OCI-LY7 (cell line): ENCODE measurements around the gene TAT. TPM values are rescaled to one million over a fixed set of nuclear protein-coding genes. Genes with fewer than 3 reads are reported as not detected.

ENCODE experiments used
- BruUV-seq: library from RNA; stranded (reverse); fragments of 400-500 nt; replicated peaks from 2 replicates; lab custom pipeline; 2021; lab: Mats Ljungman, UMichigan
- CTCF ChIA-PET: fragments of 300-600 bp; sonication (Branson Sonifier 250); formaldehyde crosslinking; loops from one replicate; lab custom pipeline; 2022; ENCODE audit warnings: antibody characterized with exemption; ENCODE audit not compliant: unreplicated experiment; lab: Charles Lee
- POLR2A ChIA-PET: fragments of 300-600 bp; sonication (Branson Sonifier 250); formaldehyde crosslinking; loops from one replicate; lab custom pipeline; 2022; ENCODE audit warnings: antibody characterized with exemption; lab: Charles Lee
- DNase-seq: peaks from one replicate; pipeline ENCODE4 v3.0.0-alpha.2; 2015; ENCODE audit warnings: low spot score
- H2AFZ ChIP-seq: fragments of 200-600 bp; sonication (generic), shearing (Covaris generic); 2 replicates; pipeline ENCODE4 v1.6.1; 2014; ENCODE audit warnings: mild to moderate bottlenecking, antibody characterized with exemption, low read length, moderate library complexity
- H3K27ac ChIP-seq: fragments of 200-600 bp; sonication (generic); 2 replicates; pipeline ENCODE4 v1.5.1; 2014; ENCODE audit warnings: mixed run types, low read depth, mild to moderate bottlenecking, moderate library complexity, low read length, inconsistent platforms; ENCODE audit not compliant: poor library complexity, severe bottlenecking
- H3K36me3 ChIP-seq: fragments of 200-600 bp; sonication (generic); 2 replicates; pipeline ENCODE4 v1.6.1; 2014; ENCODE audit warnings: mild to moderate bottlenecking, antibody characterized with exemption, low read length, moderate library complexity, mixed read lengths; ENCODE audit not compliant: insufficient read depth
- H3K4me1 ChIP-seq: fragments of 200-600 bp; sonication (generic); 2 replicates; pipeline ENCODE4 v1.5.1; 2014; ENCODE audit warnings: mild to moderate bottlenecking, low read length; ENCODE audit not compliant: insufficient read depth, poor library complexity, severe bottlenecking
- H3K4me2 ChIP-seq: fragments of 200-600 bp; sonication (generic); 2 replicates; pipeline ENCODE4 v1.6.1; 2014; ENCODE audit warnings: mild to moderate bottlenecking, low read length
- H3K4me3 ChIP-seq: fragments of 200-600 bp; sonication (generic); 2 replicates; pipeline ENCODE4 v1.5.1; 2014; ENCODE audit warnings: mild to moderate bottlenecking, low read depth, low read length; ENCODE audit not compliant: poor library complexity, severe bottlenecking
- H3K79me2 ChIP-seq: fragments of 200-600 bp; sonication (generic); 2 replicates; pipeline ENCODE4 v1.6.1; 2016; ENCODE audit warnings: low read depth, mild to moderate bottlenecking, low read length, moderate library complexity, mixed read lengths; ENCODE audit not compliant: insufficient read depth
- H3K9me2 ChIP-seq: fragments of 200-600 bp; sonication (generic); 2 replicates; pipeline ENCODE4 v1.6.1; 2016; ENCODE audit warnings: mild to moderate bottlenecking, low read length, mixed read lengths; ENCODE audit not compliant: insufficient read depth
- H3K9me3 ChIP-seq: fragments of 200-600 bp; sonication (generic); 2 replicates; pipeline ENCODE4 v1.6.1; 2014; ENCODE audit warnings: mild to moderate bottlenecking, mixed run types, low read length, mixed read lengths
- H4K20me1 ChIP-seq: fragments of 200-600 bp; sonication (generic); 2 replicates; pipeline ENCODE4 v1.6.1; 2014; ENCODE audit warnings: mild to moderate bottlenecking, antibody characterized with exemption, low read length, moderate library complexity, mixed read lengths; ENCODE audit not compliant: insufficient read depth
- CTCF ChIP-seq: fragments of 200-600 bp; sonication (generic); conservative IDR thresholded peaks from 2 replicates; pipeline ENCODE4 v1.5.1; 2014; ENCODE audit warnings: mild to moderate bottlenecking, antibody characterized with exemption, low read length, moderate library complexity, mixed read lengths
- EZH2phosphoT487 ChIP-seq: fragments of 200-600 bp; sonication (generic); IDR thresholded peaks from 2 replicates; pipeline ENCODE4 v1.6.1; 2018; ENCODE audit warnings: low read depth, borderline replicate concordance, mild to moderate bottlenecking, mixed run types, antibody characterized with exemption, low read length, moderate library complexity, mixed read lengths
- intact Hi-C: fragments of 100-400 bp; cut with micrococcal nuclease; formaldehyde crosslinking; loops from one replicate; pipeline ENCODE4 v1.10.0; 2022; ENCODE audit not compliant: unreplicated experiment
- total RNA-seq, 2 experiments: library from RNA; depleted of rRNA in 1 of 2; stranded (reverse); fragments of >200 nt in 1 of 2; shearing (Covaris generic) in 1 of 2; gene quantifications; 2 replicates each; pipeline ENCODE4 v1.2.3, GENCODE V29; 2014 to 2022

TAT gene
- total RNA-seq, 2 experiments from 2014 or later, result not detected

GRCh38 chr16:71565812-71566700 lies 10.8 kb downstream of the TAT start:
- BruUV-seq, result no TSS peak
- Histone ChIP-seq H3K36me3 (no peaks in the 10 kb centered on the region), H4K20me1 (no peaks in the 10 kb centered on the region), H3K9me2 (no peaks in the 10 kb centered on the region), H3K9me3 (peaks cover 11% of the 10 kb centered on the region; the same call in 1 of the 2 replicates), H3K4me2 (peak overlapping the region; percentile 75), H3K27ac (peak overlapping the region; percentile 97), H3K4me3 (peak overlapping the region; percentile 67), H3K79me2 (no peaks in the 10 kb centered on the region), H3K4me1 (peaks cover 29% of the 10 kb centered on the region), H2AFZ (peak overlapping the region; percentile 92)
- intact Hi-C loops, result loop anchor here (1.0 to 10.0 kb wide), 5 partner anchors 45 to 529 kb away; partner anchors contain the start of genes DHX38, TXNL4B and ZNF821
- DNase-seq, result peak; percentile 17
- TF ChIP-seq EZH2phosphoT487, result no peak
- TF ChIP-seq CTCF, result no peak
- ChIA-PET POLR2A (interaction anchor here (0.7 to 1.2 kb wide), 3 partner anchors 45 to 502 kb away, joined by 5 to 9 read pairs (median 5); no protein-coding TSS in a partner anchor), CTCF (interaction anchor here (0.6 to 1.9 kb wide), 4 partner anchors 8 to 65 kb away, joined by 3 to 28 read pairs (median 4); no protein-coding TSS in a partner anchor)

GRCh38 chr16:71564335-71564967 lies 12.4 kb downstream of the TAT start:
- Histone ChIP-seq H3K4me1 (peaks cover 29% of the 10 kb centered on the region), H3K4me2 (peak overlapping the region; percentile 90), H3K9me2 (no peaks in the 10 kb centered on the region), H3K9me3 (peaks cover 16% of the 10 kb centered on the region), H3K4me3 (peak overlapping the region; percentile 67), H3K79me2 (no peaks in the 10 kb centered on the region), H2AFZ (peak overlapping the region; percentile 86), H3K27ac (peak overlapping the region; percentile 97), H4K20me1 (no peaks in the 10 kb centered on the region), H3K36me3 (no peaks in the 10 kb centered on the region)
- no peak for DNase-seq
- ChIA-PET POLR2A (interaction anchor here (0.6 to 1.5 kb wide), 5 partner anchors 9 to 367 kb away, joined by 3 to 6 read pairs (median 5); partner anchors contain the start of gene ZNF23), CTCF (interaction anchor here (0.6 to 1.9 kb wide), 5 partner anchors 10 to 212 kb away, joined by 3 to 28 read pairs (median 3); no protein-coding TSS in a partner anchor)
- intact Hi-C loops, result loop anchor here (2.0 to 10.0 kb wide), 3 partner anchors 182 to 530 kb away; partner anchors contain the start of genes DHX38, TXNL4B and ZNF821
- no peak for TF ChIP-seq EZH2phosphoT487
- TF ChIP-seq CTCF, result no peak
- BruUV-seq, result TSS peak; percentile 96
